K562 (cell line): ENCODE data around the gene KRAS. TPM values are rescaled to one million over a fixed set of nuclear protein-coding genes. Genes with fewer than 3 reads are reported as not detected.

Experiments used
- ATAC-seq: fragments of 200-7000 bp; cut with Tn5 transposase; 3 replicates; pipeline ENCODE4 v1.9.1; 2020; ENCODE audit warnings: moderate library complexity
- BruUV-seq: library from RNA; stranded (reverse); fragments of 400-500 nt; replicated peaks from 2 replicates; lab custom pipeline; 2021; lab: Mats Ljungman, UMichigan
- CTCF ChIA-PET: fragments of 300-600 bp; formaldehyde crosslinking; extraction: SDS; loops from one replicate; lab custom pipeline; 2021; ENCODE audit warnings: low intra/inter-chr PET ratio; lab: Yijun Ruan, JAX
- POLR2A ChIA-PET: fragments of 300-600, 350-650 bp; sonication (Branson Sonifier 250); formaldehyde crosslinking; extraction: SDS; loops from one replicate; lab custom pipeline; 2021; ENCODE audit warnings: antibody characterized with exemption, inconsistent platforms; lab: Yijun Ruan, JAX
- DNase-seq, 4 experiments: peaks; one replicate each; pipeline versions ENCODE4 v3.0.0 to v3.0.0-alpha.2; 2011 to 2018; ENCODE audit warnings: low spot score in 3 of 4, mixed read lengths in 3 of 4; ENCODE audit errors: extremely low read depth in 1 of 4
- FAIRE-seq: peaks from 2 replicates; lab custom pipeline; 2011; peaks lifted over from hg19 to GRCh38; lab: Jason Lieb, UNC
- H2AFZ ChIP-seq: 2 replicates; pipeline ENCODE4 v1.6.0; 2011; ENCODE audit warnings: low read depth, low read length, control low read depth, inconsistent platforms
- H3K27ac ChIP-seq: fragments of 200-600 bp; 3 replicates; pipeline ENCODE4 v1.8.0; 2011; ENCODE audit warnings: low read depth, mild to moderate bottlenecking, control low read depth, inconsistent platforms, low read length, moderate library complexity, mixed read lengths; ENCODE audit errors: extremely low read depth
- H3K27me3 ChIP-seq, 2 experiments: fragments of 300-600 bp in 1 of 2; 2 replicates in 1 of 2; 3 replicates in 1 of 2; pipeline versions ENCODE4 v1.6.0 to v1.8.0; 2011; ENCODE audit warnings: inconsistent platforms in 2 of 2, low read length in 2 of 2, mild to moderate bottlenecking in 1 of 2, mixed read lengths in 1 of 2, moderate library complexity in 1 of 2; ENCODE audit not compliant: control insufficient read depth in 2 of 2, insufficient read depth in 2 of 2
- H3K36me3 ChIP-seq: fragments of 300-600 bp; 3 replicates; pipeline ENCODE4 v1.8.0; 2011; ENCODE audit warnings: mild to moderate bottlenecking, low read length, inconsistent platforms; ENCODE audit not compliant: control insufficient read depth, insufficient read depth
- H3K4me1 ChIP-seq, 2 experiments: fragments of 200-600 bp in 1 of 2; replicated peaks in 1 of 2; 2 replicates in 1 of 2; 3 replicates in 1 of 2; pipeline versions ENCODE4 v1.5.1 to v1.8.0; 2011; ENCODE audit warnings: inconsistent platforms in 2 of 2, low read length in 2 of 2, mild to moderate bottlenecking in 1 of 2, mixed read lengths in 1 of 2, moderate library complexity in 1 of 2; ENCODE audit not compliant: control insufficient read depth in 2 of 2, insufficient read depth in 2 of 2
- H3K4me2 ChIP-seq: 2 replicates; pipeline ENCODE4 v1.6.1; 2011; ENCODE audit warnings: low read length, control low read depth, inconsistent platforms, mixed read lengths; ENCODE audit not compliant: insufficient read depth
- H3K4me3 ChIP-seq: fragments of 200-600 bp; sonication (generic), shearing (Covaris generic); 2 replicates; pipeline ENCODE4 v1.5.1; 2016; ENCODE audit warnings: control low read depth, inconsistent platforms
- H3K79me2 ChIP-seq: fragments of 200-600 bp; 3 replicates; pipeline ENCODE4 v1.8.0; 2011; ENCODE audit warnings: low read length, inconsistent platforms; ENCODE audit not compliant: control insufficient read depth, insufficient read depth
- H3K9ac ChIP-seq, 2 experiments: 2 replicates each; pipeline versions ENCODE4 v1.6.0 to v1.6.1; 2011; ENCODE audit warnings: low read depth in 2 of 2, low read length in 2 of 2, control low read depth in 1 of 2, inconsistent platforms in 1 of 2, mild to moderate bottlenecking in 1 of 2, mixed read lengths in 1 of 2; ENCODE audit not compliant: insufficient read depth in 1 of 2
- H3K9me1 ChIP-seq: one replicate; pipeline ENCODE4 v1.6.0; 2011; ENCODE audit warnings: inconsistent platforms, mild to moderate bottlenecking, low read length, moderate library complexity; ENCODE audit not compliant: control insufficient read depth, insufficient read depth
- H3K9me3 ChIP-seq: replicated peaks from 2 replicates; pipeline ENCODE4 v1.5.1; 2011; ENCODE audit warnings: low read depth, low read length, inconsistent platforms; ENCODE audit not compliant: control insufficient read depth, insufficient read depth
- H4K20me1 ChIP-seq: replicated peaks from 2 replicates; pipeline ENCODE4 v1.6.1; 2011; ENCODE audit warnings: low read length, inconsistent platforms, mixed read lengths; ENCODE audit not compliant: control insufficient read depth, insufficient read depth
- ELF2 ChIP-seq: fragments of 250-450 bp; sonication (Bioruptor Pico); IDR thresholded peaks from 2 replicates; pipeline ENCODE4 v1.5.0; 2021; ENCODE audit warnings: mild to moderate bottlenecking
- EZH2 ChIP-seq: IDR thresholded peaks from 2 replicates; pipeline ENCODE4 v1.6.1; 2012; ENCODE audit warnings: low read depth, mild to moderate bottlenecking, inconsistent platforms, low read length, borderline replicate concordance
- FOXK2 ChIP-seq, 2 experiments: fragments of 450-650 bp; IDR thresholded peaks in 1 of 2; conservative IDR thresholded peaks in 1 of 2; 2 replicates each; pipeline ENCODE4 v1.6.1; 2016; ENCODE audit warnings: low read depth in 2 of 2, mild to moderate bottlenecking in 1 of 2
- FUS ChIP-seq: fragments of 200-400 bp; formaldehyde crosslinking; optimal IDR thresholded peaks from 2 replicates; pipeline ENCODE3; 2017; ENCODE audit warnings: low read depth, low read length
- HOMEZ ChIP-seq: fragments of 250-450 bp; sonication (Bioruptor Pico); IDR thresholded peaks from 2 replicates; pipeline ENCODE4 v1.4.0; 2020; ENCODE audit warnings: mild to moderate bottlenecking, moderate library complexity
- NFRKB ChIP-seq: fragments of 450-650 bp; IDR thresholded peaks from 2 replicates; pipeline ENCODE4 v1.6.1; 2016; ENCODE audit warnings: low read depth
- NR2F6 ChIP-seq: fragments of 450-650 bp; formaldehyde crosslinking; IDR thresholded peaks from 2 replicates; pipeline ENCODE4 v1.4.0; 2020; ENCODE audit warnings: mild to moderate bottlenecking
- TCF15 ChIP-seq: fragments of 250-450 bp; sonication (Bioruptor Pico); IDR thresholded peaks from 2 replicates; pipeline ENCODE4 v1.8.0; 2022; ENCODE audit warnings: moderate library complexity, mild to moderate bottlenecking, inconsistent platforms
- ZFP36 ChIP-seq: fragments of 150-350 bp; IDR thresholded peaks from 2 replicates; pipeline ENCODE4 v1.6.1; 2018; ENCODE audit warnings: low read length, low read depth; ENCODE audit not compliant: partially characterized antibody
- ZHX1 ChIP-seq: fragments of 150-350 bp; conservative IDR thresholded peaks from 2 replicates; pipeline ENCODE4 v1.6.1; 2014; ENCODE audit warnings: low read length
- ZNF197 ChIP-seq: fragments of 200-800 bp; sonication (Bioruptor generic); IDR thresholded peaks from 2 replicates; pipeline ENCODE4 v1.6.1; 2016; ENCODE audit warnings: low read depth, missing genetic modification characterization, missing compliant biosample characterization
- ZNF764 ChIP-seq: fragments of 250-450 bp; sonication (Bioruptor Pico); IDR thresholded peaks from 2 replicates; pipeline ENCODE4 v1.4.0; 2020; ENCODE audit warnings: low read depth, mild to moderate bottlenecking, moderate library complexity
- WGBS: fragments of 100-300 bp; shearing (Covaris generic); methylation state at CpG from one replicate; pipeline ENCODE4 v1.1.6; 2016; ENCODE audit warnings: low coverage, mixed read lengths; ENCODE audit not compliant: insufficient coverage; ENCODE audit errors: missing lambda C conversion rate; 5-methylcytosine and 5-hydroxymethylcytosine counted together
- in situ Hi-C: fragments of 300-500 bp; cut with MboI; formaldehyde crosslinking; loops from 4 replicates; pipeline ENCODE4 v1.15.0; 2018; ENCODE audit warnings: inconsistent platforms, mixed read lengths
- intact Hi-C: fragments of 100-400 bp; cut with micrococcal nuclease; formaldehyde crosslinking; loops from 2 replicates; pipeline ENCODE4 v1.14.2; 2022
- polyA plus RNA-seq, 8 experiments: library from polyadenylated mRNA; depleted of rRNA in 4 of 8; stranded (reverse) in 5 of 8; unstranded in 3 of 8; fragments of >200 nt; fragmentation: Nextera tagmentation in 2 of 8; fragmentation: Illumina TruSeq in 1 of 8; extraction: Ambion mirVana in 2 of 8; extraction: Trizol in 1 of 8; gene quantifications; 2 replicates each; pipeline versions ENCODE4 v1.2.1 to v1.2.3, GENCODE V29; 2011 to 2014; ENCODE audit warnings: inconsistent platforms in 1 of 8, missing spikeins in 1 of 8
- total RNA-seq, 7 experiments: library from RNA; depleted of rRNA in 6 of 7; stranded (reverse); fragments of >200 nt in 6 of 7; fragmentation: Illumina TruSeq in 2 of 7; extraction: Trizol in 2 of 7; gene quantifications; 2 replicates each; pipeline versions ENCODE4 v1.2.1 to v1.2.3, GENCODE V29; 2011 to 2021; ENCODE audit warnings: low replicate concordance in 1 of 7

Gene KRAS
- total and polyA plus RNA-seq, 9 of the 15 experiments (the other 6 are each of a cell fraction or from before 2014, with no cell fraction given) = 7.2 to 21.2 (median 12.7) TPM

- Histone ChIP-seq H3K9me3 (no peaks in the 10 kb centered on the region), H4K20me1 (no peaks in the 10 kb centered on the region), H3K27ac (no peak overlapping the region), H3K9ac (no peak overlapping the region), H3K4me3 (no peak overlapping the region), H2AFZ (no peak overlapping the region), H3K9me1 (no peaks in the 10 kb centered on the region), H3K27me3 (no peaks in the 10 kb centered on the region), H3K4me1 (peaks cover 0 to 3% of the 10 kb centered on the region in 2 experiments; a peak in 1 of 5 replicates), H3K79me2 (peaks cover 11% of the 10 kb centered on the region), H3K36me3 (peaks cover 16% of the 10 kb centered on the region), H3K4me2 (no peak overlapping the region)
- WGBS = 43% methylated on average over 1 of the region's 1 CpG
- DNase-seq = no peak
- no TSS peak for BruUV-seq
- TF ChIP-seq ELF2 (CRISPR knock-in tag) (no peak), FOXK2 (conservative IDR thresholded peaks at IDR 0.05 in 1 of 2, IDR thresholded peaks at IDR 0.05 in 1 of 2; ENCODE audit: low read depth in 2 of 2) (no peak), ZHX1 (no peak), TCF15 (CRISPR knock-in tag) (no peak), ZNF197 (CRISPR knock-in tag) (no peak), FUS (no peak), NR2F6 (CRISPR knock-in tag) (no peak), HOMEZ (CRISPR knock-in tag) (no peak), ZFP36 (no peak), NFRKB (no peak), ZNF764 (CRISPR knock-in tag) (no peak), EZH2 (no peak)
- no peak for ATAC-seq
- no peak for FAIRE-seq
- POLR2A ChIA-PET = interaction anchor here (0.7 kb wide), 1 partner anchor 700 kb away, joined by 3 read pairs; no protein-coding TSS in a partner anchor
- CTCF ChIA-PET = no interaction called here
- in situ Hi-C loops = no loop called here
- intact Hi-C loops = no loop called here
Measured at GRCh38 chr12:25200703-25201102, 50.0 kb downstream of the KRAS start.
